ENCODE results near the gene SHQ1.

Gene SHQ1

GRCh38 chr3:72847751-72848702 is at the start of gene SHQ1:
Gene SHQ1, minus strand, starts transcription at chr3:72848445. Its CDS starts 105 bp downstream, at chr3:72848340.
- DNase-seq (ENCODE audit: low spot score), result peak; percentile 96

GRCh38 chr3:72897758-72898007 is 49.4 kb upstream of the SHQ1 start:
- no peak for DNase-seq (ENCODE audit: low spot score)

GRCh38 chr3:72896996-72897757 is 48.9 kb upstream of the SHQ1 start:
- DNase-seq (ENCODE audit: low spot score), result no peak

- no peak for DNase-seq (ENCODE audit: low spot score)
Measured at GRCh38 chr3:72894976-72895552, 46.8 kb upstream of the SHQ1 start.

GRCh38 chr3:72892870-72893269 is 44.6 kb upstream of the SHQ1 start:
- DNase-seq (ENCODE audit: low spot score), result no peak

GRCh38 chr3:72892081-72892775 is 44.0 kb upstream of the SHQ1 start:
- no peak for DNase-seq (ENCODE audit: low spot score)

GRCh38 chr3:72891053-72891855 is 43.0 kb upstream of the SHQ1 start:
- no peak for DNase-seq (ENCODE audit: low spot score)

GRCh38 chr3:72890166-72890925 is 42.1 kb upstream of the SHQ1 start:
- no peak for DNase-seq (ENCODE audit: low spot score)

- no peak for DNase-seq (ENCODE audit: low spot score)
Measured at GRCh38 chr3:72889310-72890165, 41.3 kb upstream of the SHQ1 start.

- DNase-seq (ENCODE audit: low spot score), result no peak
Measured at GRCh38 chr3:72888546-72889309, 40.5 kb upstream of the SHQ1 start.

GRCh38 chr3:72887705-72888545 is 39.7 kb upstream of the SHQ1 start, which contains the start of gene GXYLT2:
Gene GXYLT2, plus strand, starts transcription at chr3:72888046. Its CDS starts 188 bp downstream, at chr3:72888234.
- peak; percentile 17 for DNase-seq (ENCODE audit: low spot score)

GRCh38 chr3:72887343-72887704 is 39.1 kb upstream of the SHQ1 start:
- DNase-seq (ENCODE audit: low spot score), result no peak

GRCh38 chr3:72872183-72872582 is 23.9 kb upstream of the SHQ1 start:
- DNase-seq (ENCODE audit: low spot score), result no peak

GRCh38 chr3:72862314-72863090 is 14.3 kb upstream of the SHQ1 start:
- DNase-seq (ENCODE audit: low spot score), result no peak

GRCh38 chr3:72860846-72861245 is 12.6 kb upstream of the SHQ1 start:
- DNase-seq (ENCODE audit: low spot score), result no peak

- no peak for DNase-seq (ENCODE audit: low spot score)
Measured at GRCh38 chr3:72860053-72860452, 11.8 kb upstream of the SHQ1 start.

- no peak for DNase-seq (ENCODE audit: low spot score)
Measured at GRCh38 chr3:72855001-72855400, 6.8 kb upstream of the SHQ1 start.

Measured in activated CD4-positive, alpha-beta T cell treated with anti-CD3 and anti-CD28 coated beads, Interleukin-2, Interleukin-4, amounts not matched to agents 100 ng/mL and 50 ng/mL, durations not matched to agents 16 hours and 8 hours (primary cell).